Vagina (tissue), 2 donors: ENCODE measurements around the gene OPALIN. TPM values are rescaled to one million over a fixed set of nuclear protein-coding genes. Genes with fewer than 3 reads are reported as not detected.
A peak's percentile ranks its signal among the peaks of the same experiment; 100 is the strongest.

ENCODE experiments used
- DNase-seq, 2 donors: peaks; one replicate each; pipeline ENCODE4 v3.0.0-alpha.2; 2017; ENCODE audit errors: extremely low spot score in 2 of 2
- H3K27ac ChIP-seq: fragments of 200-600 bp; sonication (generic); one replicate; pipeline ENCODE4 v1.5.1; 2019
- H3K27me3 ChIP-seq: fragments of 200-600 bp; sonication (generic); one replicate; pipeline ENCODE4 v1.5.1; 2019
- H3K36me3 ChIP-seq, 2 donors: fragments of 200-600 bp; sonication (generic); one replicate each; pipeline ENCODE4 v1.5.1; 2017 to 2019
- H3K4me1 ChIP-seq: fragments of 200-600 bp; sonication (generic); one replicate; pipeline ENCODE4 v1.5.1; 2019
- H3K4me3 ChIP-seq, 2 donors: fragments of 200-600 bp; sonication (generic); 1 replicate in 1 of 2; 2 replicates in 1 of 2; pipeline ENCODE4 v1.5.1; 2016 to 2019
- H3K9me3 ChIP-seq: fragments of 200-600 bp; sonication (generic); one replicate; pipeline ENCODE4 v1.5.1; 2019
- CTCF ChIP-seq, 3 experiments: fragments of 450-650 bp in 2 of 3; fragments of 200-600 bp in 1 of 3; sonication (generic) in 1 of 3; IDR thresholded peaks; one replicate each; pipeline ENCODE4 v1.5.1; 2017 to 2019; ENCODE audit warnings: antibody characterized with exemption in 3 of 3, mild to moderate bottlenecking in 2 of 3, moderate library complexity in 2 of 3
- POLR2A ChIP-seq, 2 donors: fragments of 450-650 bp; IDR thresholded peaks; one replicate each; pipeline ENCODE4 v1.6.1; 2017; ENCODE audit warnings: antibody characterized with exemption in 2 of 2, mild to moderate bottlenecking in 2 of 2, moderate library complexity in 2 of 2
- POLR2AphosphoS5 ChIP-seq, 2 donors: sonication (generic); formaldehyde crosslinking; IDR thresholded peaks; one replicate each; pipeline ENCODE4 v1.9.0; 2017; ENCODE audit warnings: antibody characterized with exemption in 2 of 2, mild to moderate bottlenecking in 2 of 2, low read depth in 1 of 2; ENCODE audit not compliant: insufficient read depth in 1 of 2
- intact Hi-C: fragments of 100-400 bp; cut with DNase I; formaldehyde crosslinking; loops from one replicate; pipeline ENCODE4 v1.15.1; 2023
- total RNA-seq: library from RNA; depleted of rRNA; stranded (reverse); fragments of >200 nt; gene quantifications from one replicate; pipeline ENCODE4 v1.2.3, GENCODE V29; 2016

Gene OPALIN
- total RNA-seq, 1 donor from 2014 or later = not detected

GRCh38 chr10:96301616-96302015 is 57.2 kb downstream of the OPALIN start:
- Histone ChIP-seq H3K9me3 (no peaks in the 10 kb centered on the region), H3K4me1 (no peaks in the 10 kb centered on the region), H3K4me3 (no peak overlapping the region), H3K27me3 (no peaks in the 10 kb centered on the region), H3K36me3 (no peaks in the 10 kb centered on the region), H3K27ac (no peak overlapping the region)
- TF ChIP-seq POLR2A (IDR thresholded peaks at IDR 0.05) (no peak), CTCF (IDR thresholded peaks at IDR 0.05) (no peak), POLR2AphosphoS5 (IDR thresholded peaks at IDR 0.05; ENCODE audit: insufficient read depth in 1 of 2, low read depth in 1 of 2) (no peak)
- no peak for DNase-seq
- intact Hi-C loops = no loop called here

GRCh38 chr10:96299383-96299782 is 59.4 kb downstream of the OPALIN start:
- H3K4me3 ChIP-seq = no peak overlapping the region
- intact Hi-C loops = loop anchor here (10.0 kb wide), 1 partner anchor 285 kb away; no protein-coding TSS in a partner anchor

GRCh38 chr10:96298362-96298761 is 60.4 kb downstream of the OPALIN start:
- no peaks in the 10 kb centered on the region for H3K27me3 ChIP-seq
- H3K36me3 ChIP-seq = no peaks in the 10 kb centered on the region
- no peak for DNase-seq
- H3K9me3 ChIP-seq = no peaks in the 10 kb centered on the region
- H3K4me3 ChIP-seq = no peak overlapping the region
- no peak for TF ChIP-seq POLR2A (IDR thresholded peaks at IDR 0.05)
- TF ChIP-seq POLR2AphosphoS5 (IDR thresholded peaks at IDR 0.05; ENCODE audit: insufficient read depth in 1 of 2, low read depth in 1 of 2) = no peak
- no peak for TF ChIP-seq CTCF (IDR thresholded peaks at IDR 0.05)
- H3K27ac ChIP-seq = no peak overlapping the region
- intact Hi-C loops = loop anchor here (10.0 kb wide), 1 partner anchor 284 kb away; no protein-coding TSS in a partner anchor
- H3K4me1 ChIP-seq = no peaks in the 10 kb centered on the region

More at GRCh38 chr10:96299383-96299782, 59.4 kb downstream of the OPALIN start:
- no peak for TF ChIP-seq CTCF (IDR thresholded peaks at IDR 0.05)
- TF ChIP-seq POLR2A (IDR thresholded peaks at IDR 0.05) = no peak
- TF ChIP-seq POLR2AphosphoS5 (IDR thresholded peaks at IDR 0.05; ENCODE audit: insufficient read depth in 1 of 2, low read depth in 1 of 2) = no peak
- no peaks in the 10 kb centered on the region for H3K27me3 ChIP-seq
- no peak overlapping the region for H3K27ac ChIP-seq
- no peaks in the 10 kb centered on the region for H3K4me1 ChIP-seq
- no peaks in the 10 kb centered on the region for H3K9me3 ChIP-seq
- H3K36me3 ChIP-seq = no peaks in the 10 kb centered on the region
- DNase-seq = no peak

- Histone ChIP-seq H3K4me3 (no peak overlapping the region), H3K27me3 (no peaks in the 10 kb centered on the region), H3K27ac (no peak overlapping the region), H3K36me3 (no peaks in the 10 kb centered on the region), H3K9me3 (no peaks in the 10 kb centered on the region), H3K4me1 (no peaks in the 10 kb centered on the region)
- peak in 1 of 2 donors; percentile 5 for DNase-seq
- intact Hi-C loops = loop anchor here (10.0 kb wide), 1 partner anchor 283 kb away; no protein-coding TSS in a partner anchor
- TF ChIP-seq POLR2AphosphoS5 (IDR thresholded peaks at IDR 0.05; ENCODE audit: insufficient read depth in 1 of 2, low read depth in 1 of 2) (no peak), CTCF (IDR thresholded peaks at IDR 0.05) (no peak), POLR2A (IDR thresholded peaks at IDR 0.05) (no peak)
Observed at GRCh38 chr10:96297486-96297885, 61.3 kb downstream of the OPALIN start.

GRCh38 chr10:96295475-96295874 is 63.3 kb downstream of the OPALIN start:
- H3K27ac ChIP-seq = no peak overlapping the region
- no peaks in the 10 kb centered on the region for H3K27me3 ChIP-seq
- peak in 1 of 2 donors; percentile 13 for DNase-seq
- H3K4me3 ChIP-seq = no peak overlapping the region
- H3K4me1 ChIP-seq = no peaks in the 10 kb centered on the region
- H3K9me3 ChIP-seq = no peaks in the 10 kb centered on the region
- TF ChIP-seq POLR2A (IDR thresholded peaks at IDR 0.05) (no peak), CTCF (IDR thresholded peaks at IDR 0.05) (no peak)
- no peaks in the 10 kb centered on the region for H3K36me3 ChIP-seq
- intact Hi-C loops = loop anchor here (10.0 kb wide), 1 partner anchor 281 kb away; no protein-coding TSS in a partner anchor
